ENCODE data around the gene NOP14. TPM values are rescaled to one million over a fixed set of nuclear protein-coding genes. Genes with fewer than 3 reads are reported as not detected.
"Not testable (repeated sequence)": the region's sequence is repeated elsewhere in the genome, so short reads cannot be mapped to it uniquely, and the experiment has no call there.

The NOP14 gene
- total RNA-seq, 1 donor from 2014 or later = 12.3 TPM

GRCh38 chr4:2923141-2923551 lies 40.1 kb downstream of the NOP14 start:
- intact Hi-C loops (cut with DNase I) = no loop called here
- Histone ChIP-seq H3K27ac (no peak overlapping the region), H3K36me3 (peaks cover 45 to 71% of the 10 kb centered on the region in 2 donors), H3K9me3 (no peaks in the 10 kb centered on the region), H3K4me3 (no peak overlapping the region), H3K4me1 (no peaks in the 10 kb centered on the region), H3K27me3 (no peaks in the 10 kb centered on the region)
- DNase-seq (ENCODE audit: low spot score in 2 of 2) = peak in 1 of 2 donors; percentile 47
- no peak for TF ChIP-seq CTCF (IDR thresholded peaks at IDR 0.05)

GRCh38 chr4:2922453-2923101 lies 40.6 kb downstream of the NOP14 start:
- H3K4me1 ChIP-seq; H3K4me3 ChIP-seq; H3K9me3 ChIP-seq; intact Hi-C loops (cut with DNase I); H3K27me3 ChIP-seq; H3K27ac ChIP-seq: not testable (repeated sequence)
- peak in 1 of 2 donors; percentile 59 for DNase-seq (ENCODE audit: low spot score in 2 of 2)
- H3K36me3 ChIP-seq = peaks cover 43 to 69% of the 10 kb centered on the region in 2 donors

GRCh38 chr4:2918714-2919113 lies 44.5 kb downstream of the NOP14 start:
- intact Hi-C loops (cut with DNase I); H3K27me3 ChIP-seq; DNase-seq (ENCODE audit: low spot score in 2 of 2); H3K9me3 ChIP-seq; H3K4me1 ChIP-seq; H3K27ac ChIP-seq; H3K4me3 ChIP-seq: not testable (repeated sequence)
- peaks cover 45 to 64% of the 10 kb centered on the region in 2 donors for H3K36me3 ChIP-seq

- intact Hi-C loops (cut with DNase I); DNase-seq (ENCODE audit: low spot score in 2 of 2); H3K9me3 ChIP-seq; H3K27ac ChIP-seq; H3K27me3 ChIP-seq; H3K4me3 ChIP-seq; H3K4me1 ChIP-seq: not testable (repeated sequence)
- peaks cover 45 to 64% of the 10 kb centered on the region in 2 donors for H3K36me3 ChIP-seq
Measured at GRCh38 chr4:2918300-2918699, 44.9 kb downstream of the NOP14 start.

GRCh38 chr4:2916696-2917095 lies 46.5 kb downstream of the NOP14 start:
- H3K4me3 ChIP-seq; H3K9me3 ChIP-seq; H3K27ac ChIP-seq; intact Hi-C loops (cut with DNase I); DNase-seq (ENCODE audit: low spot score in 2 of 2); H3K4me1 ChIP-seq; H3K27me3 ChIP-seq: not testable (repeated sequence)
- H3K36me3 ChIP-seq = peaks cover 46 to 66% of the 10 kb centered on the region in 2 donors

GRCh38 chr4:2915789-2916188 lies 47.4 kb downstream of the NOP14 start:
- Histone ChIP-seq H3K27me3 (no peaks in the 10 kb centered on the region), H3K27ac (no peak overlapping the region), H3K4me3 (no peak overlapping the region), H3K4me1 (no peaks in the 10 kb centered on the region), H3K36me3 (peaks cover 55 to 74% of the 10 kb centered on the region in 2 donors), H3K9me3 (no peaks in the 10 kb centered on the region)
- DNase-seq (ENCODE audit: low spot score in 2 of 2) = peak in 1 of 2 donors; percentile 25
- intact Hi-C loops (cut with DNase I) = no loop called here
- no peak for TF ChIP-seq CTCF (IDR thresholded peaks at IDR 0.05)

- DNase-seq (ENCODE audit: low spot score in 2 of 2) = peak in 1 of 2 donors; percentile 49
- intact Hi-C loops (cut with DNase I) = no loop called here
- Histone ChIP-seq H3K9me3 (no peaks in the 10 kb centered on the region), H3K4me1 (no peaks in the 10 kb centered on the region), H3K36me3 (peaks cover 64 to 84% of the 10 kb centered on the region in 2 donors), H3K27me3 (no peaks in the 10 kb centered on the region), H3K4me3 (no peak overlapping the region), H3K27ac (no peak overlapping the region)
- TF ChIP-seq CTCF (IDR thresholded peaks at IDR 0.05) = no peak
Measured at GRCh38 chr4:2914256-2915126, 48.7 kb downstream of the NOP14 start.
